ENCODE data around the gene DEFB112.

Gene DEFB112

GRCh38 chr6:50003139-50003538 lies 46.6 kb downstream of the DEFB112 start:
- intact Hi-C loops (cut with DNase I; ENCODE audit: low total_unique reads) = no loop called here
- no peak overlapping the region for H3K4me3 ChIP-seq
- TF ChIP-seq, protein P1, sequence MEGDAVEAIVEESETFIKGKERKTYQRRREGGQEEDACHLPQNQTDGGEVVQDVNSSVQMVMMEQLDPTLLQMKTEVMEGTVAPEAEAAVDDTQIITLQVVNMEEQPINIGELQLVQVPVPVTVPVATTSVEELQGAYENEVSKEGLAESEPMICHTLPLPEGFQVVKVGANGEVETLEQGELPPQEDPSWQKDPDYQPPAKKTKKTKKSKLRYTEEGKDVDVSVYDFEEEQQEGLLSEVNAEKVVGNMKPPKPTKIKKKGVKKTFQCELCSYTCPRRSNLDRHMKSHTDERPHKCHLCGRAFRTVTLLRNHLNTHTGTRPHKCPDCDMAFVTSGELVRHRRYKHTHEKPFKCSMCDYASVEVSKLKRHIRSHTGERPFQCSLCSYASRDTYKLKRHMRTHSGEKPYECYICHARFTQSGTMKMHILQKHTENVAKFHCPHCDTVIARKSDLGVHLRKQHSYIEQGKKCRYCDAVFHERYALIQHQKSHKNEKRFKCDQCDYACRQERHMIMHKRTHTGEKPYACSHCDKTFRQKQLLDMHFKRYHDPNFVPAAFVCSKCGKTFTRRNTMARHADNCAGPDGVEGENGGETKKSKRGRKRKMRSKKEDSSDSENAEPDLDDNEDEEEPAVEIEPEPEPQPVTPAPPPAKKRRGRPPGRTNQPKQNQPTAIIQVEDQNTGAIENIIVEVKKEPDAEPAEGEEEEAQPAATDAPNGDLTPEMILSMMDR (IDR thresholded peaks at IDR 0.05) = no peak
- DNase-seq = no peak
- H3K36me3 ChIP-seq = no peaks in the 10 kb centered on the region
- H3K27ac ChIP-seq = no peak overlapping the region
- H3K4me1 ChIP-seq = no peaks in the 10 kb centered on the region
- H3K9me3 ChIP-seq = no peaks in the 10 kb centered on the region
- no peaks in the 10 kb centered on the region for H3K27me3 ChIP-seq

DNA sequence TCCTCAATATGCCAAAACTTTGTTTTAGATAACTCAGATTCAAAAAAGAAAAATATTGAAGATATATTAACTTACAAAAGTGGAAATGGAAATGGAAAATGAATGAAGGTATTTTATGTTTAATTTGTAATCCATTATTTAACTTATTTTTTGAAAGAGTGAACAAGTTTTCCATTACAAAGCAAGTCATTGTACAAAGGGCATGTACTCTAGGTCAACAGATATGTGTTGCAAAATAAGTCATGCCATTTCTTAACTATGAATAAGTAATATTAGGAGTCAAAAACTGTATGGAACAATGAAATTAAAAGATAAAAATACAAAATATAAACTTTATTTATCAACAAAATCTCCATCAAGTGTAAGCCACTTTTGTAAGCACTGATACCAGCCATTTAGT lies 54.5 kb downstream of the DEFB112 start:
- Histone ChIP-seq H3K27ac (no peak overlapping the region), H3K9me3 (no peaks in the 10 kb centered on the region), H3K36me3 (no peaks in the 10 kb centered on the region), H3K27me3 (no peaks in the 10 kb centered on the region), H3K4me3 (no peak overlapping the region), H3K4me1 (no peaks in the 10 kb centered on the region)
- no peak for DNase-seq
- TF ChIP-seq, protein P1 (IDR thresholded peaks at IDR 0.05) = no peak
- intact Hi-C loops (cut with DNase I; ENCODE audit: low total_unique reads) = no loop called here

Measured in tibial artery (tissue), 4 donors.